Spinal cord (tissue), 10 donors: Measurements from ENCODE around the gene INPP4B. TPM values are rescaled to one million over a fixed set of nuclear protein-coding genes. Genes with fewer than 3 reads are reported as not detected.
A peak's percentile ranks its signal among the peaks of the same experiment; 100 is the strongest.
"Not testable (repeated sequence)": the region's sequence is repeated elsewhere in the genome, so short reads cannot be mapped to it uniquely, and the experiment has no call there.

Experiments used
- DNase-seq, 6 donors: peaks; one replicate each; pipeline versions ENCODE4 v3.0.0 to v3.0.0-alpha.2; 2013 to 2015; ENCODE audit warnings: low spot score in 6 of 6, low read depth in 4 of 6
- H3K27ac ChIP-seq: one replicate; pipeline ENCODE4 v1.5.1; 2013; ENCODE audit warnings: low read depth, low read length, control low read depth
- H3K27me3 ChIP-seq: one replicate; pipeline ENCODE4 v1.6.1; 2013; ENCODE audit warnings: low read length; ENCODE audit not compliant: control insufficient read depth, insufficient read depth
- H3K36me3 ChIP-seq: one replicate; pipeline ENCODE4 v1.6.1; 2013; ENCODE audit warnings: low read length; ENCODE audit not compliant: control insufficient read depth, insufficient read depth
- H3K4me1 ChIP-seq: one replicate; pipeline ENCODE4 v1.6.1; 2013; ENCODE audit warnings: low read length; ENCODE audit not compliant: control insufficient read depth, insufficient read depth
- H3K4me3 ChIP-seq: one replicate; pipeline ENCODE4 v1.5.1; 2013; ENCODE audit warnings: low read depth, low read length, control low read depth
- H3K9me3 ChIP-seq: one replicate; pipeline ENCODE4 v1.6.1; 2013; ENCODE audit warnings: low read length; ENCODE audit not compliant: control insufficient read depth, insufficient read depth
- WGBS: methylation state at CpG from one replicate; pipeline ENCODE4 v1.1.5; 2013; ENCODE audit warnings: missing lambda C conversion rate; ENCODE audit not compliant: insufficient coverage; 5-methylcytosine and 5-hydroxymethylcytosine counted together
- polyA plus RNA-seq, 2 donors: library from polyadenylated mRNA; unstranded; fragments of 120-200 nt; gene quantifications; one replicate each; pipeline ENCODE4 v1.2.1, GENCODE V29; 2013; ENCODE audit not compliant: insufficient read length in 2 of 2
- total RNA-seq, 2 donors: library from RNA; depleted of rRNA in 1 of 2; stranded (reverse); fragments of 120-200 nt in 1 of 2; fragments of >200 nt in 1 of 2; gene quantifications; one replicate each; pipeline versions ENCODE4 v1.2.3 to v1.2.4, GENCODE V29; 2013 to 2014
- donor health status: healthy.

The INPP4B gene
- total and polyA plus RNA-seq, 4 donors: 5.7 to 29.4 (median 14.5) TPM

- Histone ChIP-seq H3K4me1 (no peaks in the 10 kb centered on the region), H3K9me3 (no peaks in the 10 kb centered on the region), H3K36me3 (no peaks in the 10 kb centered on the region), H3K27me3 (no peaks in the 10 kb centered on the region), H3K4me3 (no peak overlapping the region), H3K27ac (no peak overlapping the region)
- WGBS: no CpG with 5 or more reads among the region's 1 CpG
- no peak for DNase-seq
Observed at GRCh38 chr4:142811034-142811433, 35.1 kb downstream of the INPP4B start.

- Histone ChIP-seq H3K27ac (no peak overlapping the region), H3K36me3 (no peaks in the 10 kb centered on the region), H3K27me3 (no peaks in the 10 kb centered on the region), H3K4me3 (no peak overlapping the region), H3K9me3 (no peaks in the 10 kb centered on the region), H3K4me1 (no peaks in the 10 kb centered on the region)
- no peak for DNase-seq
- WGBS: 60% methylated on average over 1 of the region's 2 CpGs
Observed at GRCh38 chr4:142809559-142809958, 36.5 kb downstream of the INPP4B start.

- not testable (repeated sequence) for DNase-seq, H3K27ac ChIP-seq, H3K27me3 ChIP-seq, H3K4me3 ChIP-seq, H3K36me3 ChIP-seq, H3K9me3 ChIP-seq, H3K4me1 ChIP-seq
- no CpG with 5 or more reads among the region's 5 CpGs for WGBS
Observed at GRCh38 chr4:142803879-142804278, 42.2 kb downstream of the INPP4B start.

- H3K4me1 ChIP-seq: no peaks in the 10 kb centered on the region
- H3K27me3 ChIP-seq: no peaks in the 10 kb centered on the region
- no peak overlapping the region for H3K4me3 ChIP-seq
- no CpG with 5 or more reads among the region's 2 CpGs for WGBS
- no peak overlapping the region for H3K27ac ChIP-seq
- H3K9me3 ChIP-seq: no peaks in the 10 kb centered on the region
- H3K36me3 ChIP-seq: no peaks in the 10 kb centered on the region
- no peak for DNase-seq
Observed at GRCh38 chr4:142801966-142802365, 44.1 kb downstream of the INPP4B start.

GRCh38 chr4:142781114-142781513 lies 65.0 kb downstream of the INPP4B start:
- H3K4me1 ChIP-seq: no peaks in the 10 kb centered on the region
- no CpG with 5 or more reads among the region's 1 CpG for WGBS
- no peaks in the 10 kb centered on the region for H3K9me3 ChIP-seq
- H3K27me3 ChIP-seq: no peaks in the 10 kb centered on the region
- no peaks in the 10 kb centered on the region for H3K36me3 ChIP-seq
- no peak overlapping the region for H3K27ac ChIP-seq
- DNase-seq: no peak
- no peak overlapping the region for H3K4me3 ChIP-seq

GRCh38 chr4:142778900-142779299 lies 67.2 kb downstream of the INPP4B start:
- no peak overlapping the region for H3K27ac ChIP-seq
- H3K27me3 ChIP-seq: no peaks in the 10 kb centered on the region
- H3K4me3 ChIP-seq: no peak overlapping the region
- DNase-seq: no peak
- no peaks in the 10 kb centered on the region for H3K9me3 ChIP-seq
- WGBS: no CpG with 5 or more reads among the region's 1 CpG
- H3K36me3 ChIP-seq: no peaks in the 10 kb centered on the region
- H3K4me1 ChIP-seq: no peaks in the 10 kb centered on the region

GRCh38 chr4:142778430-142778829 lies 67.7 kb downstream of the INPP4B start:
- WGBS: no CpG with 5 or more reads among the region's 1 CpG

GRCh38 chr4:142777045-142777743 lies 68.9 kb downstream of the INPP4B start:
- Histone ChIP-seq H3K9me3 (no peaks in the 10 kb centered on the region), H3K27me3 (no peaks in the 10 kb centered on the region), H3K4me1 (no peaks in the 10 kb centered on the region), H3K4me3 (no peak overlapping the region), H3K36me3 (no peaks in the 10 kb centered on the region), H3K27ac (no peak overlapping the region)
- no peak for DNase-seq
- 100% methylated on average over 1 of the region's 4 CpGs for WGBS

More at GRCh38 chr4:142778430-142778829, 67.7 kb downstream of the INPP4B start:
- H3K9me3 ChIP-seq: no peaks in the 10 kb centered on the region
- H3K27ac ChIP-seq: no peak overlapping the region
- DNase-seq: no peak
- no peak overlapping the region for H3K4me3 ChIP-seq
- no peaks in the 10 kb centered on the region for H3K36me3 ChIP-seq
- H3K27me3 ChIP-seq: no peaks in the 10 kb centered on the region
- H3K4me1 ChIP-seq: no peaks in the 10 kb centered on the region

- Histone ChIP-seq H3K27ac (no peak overlapping the region), H3K9me3 (no peaks in the 10 kb centered on the region), H3K4me3 (no peak overlapping the region), H3K36me3 (no peaks in the 10 kb centered on the region), H3K4me1 (no peaks in the 10 kb centered on the region), H3K27me3 (no peaks in the 10 kb centered on the region)
- DNase-seq: no peak
- no CpG with 5 or more reads among the region's 2 CpGs for WGBS
Observed at GRCh38 chr4:142776026-142776425, 70.1 kb downstream of the INPP4B start.

GRCh38 chr4:142773505-142773904 lies 72.6 kb downstream of the INPP4B start:
- no peak overlapping the region for H3K27ac ChIP-seq
- H3K36me3 ChIP-seq: no peaks in the 10 kb centered on the region
- WGBS: no CpG with 5 or more reads among the region's 2 CpGs
- H3K4me1 ChIP-seq: no peaks in the 10 kb centered on the region
- no peak overlapping the region for H3K4me3 ChIP-seq
- no peaks in the 10 kb centered on the region for H3K27me3 ChIP-seq
- peak in 1 of 6 donors; percentile 3 for DNase-seq
- H3K9me3 ChIP-seq: no peaks in the 10 kb centered on the region
